Measurements from ENCODE around the gene MEGF6. TPM values are rescaled to one million over a fixed set of nuclear protein-coding genes. Genes with fewer than 3 reads are reported as not detected.

Gene MEGF6
- total RNA-seq, 2 donors from 2014 or later = 67.3 to 82.5 TPM

GRCh38 chr1:3544040-3544977 is 67.0 kb downstream of the MEGF6 start:
- no peaks in the 10 kb centered on the region for H3K9me3 ChIP-seq
- no peak for TF ChIP-seq POLR2AphosphoS5 (IDR thresholded peaks at IDR 0.05)
- intact Hi-C loops (cut with DNase I) = no loop called here
- no peaks in the 10 kb centered on the region for H3K36me3 ChIP-seq
- peaks cover 20% of the 10 kb centered on the region for H3K4me1 ChIP-seq (replicated peaks)
- H3K4me3 ChIP-seq = no peak overlapping the region
- no peaks in the 10 kb centered on the region for H3K27me3 ChIP-seq (replicated peaks; ENCODE audit: insufficient read depth)
- WGBS = 98% methylated on average over 25 of the region's 33 CpGs
- H3K27ac ChIP-seq = no peak overlapping the region
- DNase-seq (ENCODE audit: low spot score) = no peak

GRCh38 chr1:3543076-3544039 is 68.0 kb downstream of the MEGF6 start:
- Histone ChIP-seq H3K4me1 (replicated peaks) (peaks cover 20% of the 10 kb centered on the region), H3K36me3 (no peaks in the 10 kb centered on the region), H3K4me3 (no peak overlapping the region), H3K27ac (peak overlapping the region; percentile 52 to 57), H3K9me3 (no peaks in the 10 kb centered on the region), H3K27me3 (replicated peaks; ENCODE audit: insufficient read depth) (no peaks in the 10 kb centered on the region)
- intact Hi-C loops (cut with DNase I) = no loop called here
- WGBS = 60% methylated on average over 36 of the region's 49 CpGs
- no peak for TF ChIP-seq POLR2A (IDR thresholded peaks at IDR 0.05)
- TF ChIP-seq CTCF (IDR thresholded peaks at IDR 0.05) = no peak
- TF ChIP-seq POLR2AphosphoS5 (IDR thresholded peaks at IDR 0.05) = peak; percentile 22
- peak; percentile 39 for DNase-seq (ENCODE audit: low spot score)

- peaks cover 19% of the 10 kb centered on the region for H3K4me1 ChIP-seq (replicated peaks)
- no peak for DNase-seq (ENCODE audit: low spot score)
- H3K27ac ChIP-seq = peak overlapping the region; percentile 52 to 57
- TF ChIP-seq POLR2A (IDR thresholded peaks at IDR 0.05) (no peak), POLR2AphosphoS5 (IDR thresholded peaks at IDR 0.05) (no peak), CTCF (IDR thresholded peaks at IDR 0.05) (no peak)
- no peaks in the 10 kb centered on the region for H3K9me3 ChIP-seq
- intact Hi-C loops (cut with DNase I) = no loop called here
- H3K36me3 ChIP-seq = no peaks in the 10 kb centered on the region
- no peaks in the 10 kb centered on the region for H3K27me3 ChIP-seq (replicated peaks; ENCODE audit: insufficient read depth)
- H3K4me3 ChIP-seq = no peak overlapping the region
- WGBS = 69% methylated on average over 8 of the region's 9 CpGs
These were observed 68.6 kb downstream of the MEGF6 start for GRCh38 chr1:3542676-3543075.

GRCh38 chr1:3541936-3542335 is 69.4 kb downstream of the MEGF6 start:
- Histone ChIP-seq H3K4me3 (no peak overlapping the region), H3K9me3 (no peaks in the 10 kb centered on the region), H3K27ac (peak overlapping the region in 1 of 2 donors; percentile 52), H3K27me3 (replicated peaks; ENCODE audit: insufficient read depth) (no peaks in the 10 kb centered on the region), H3K36me3 (no peaks in the 10 kb centered on the region), H3K4me1 (replicated peaks) (peaks cover 11% of the 10 kb centered on the region)
- DNase-seq (ENCODE audit: low spot score) = no peak
- intact Hi-C loops (cut with DNase I) = no loop called here
- 79% methylated on average over 12 of the region's 18 CpGs for WGBS
- no peak for TF ChIP-seq POLR2AphosphoS5 (IDR thresholded peaks at IDR 0.05)
- no peak for TF ChIP-seq POLR2A (IDR thresholded peaks at IDR 0.05)
- no peak for TF ChIP-seq CTCF (IDR thresholded peaks at IDR 0.05)

GRCh38 chr1:3541465-3541864 is 69.8 kb downstream of the MEGF6 start:
- TF ChIP-seq POLR2AphosphoS5 (IDR thresholded peaks at IDR 0.05) (no peak), POLR2A (IDR thresholded peaks at IDR 0.05) (no peak), CTCF (IDR thresholded peaks at IDR 0.05) (no peak)
- Histone ChIP-seq H3K9me3 (no peaks in the 10 kb centered on the region), H3K27ac (no peak overlapping the region), H3K4me3 (no peak overlapping the region), H3K4me1 (replicated peaks) (peaks cover 9% of the 10 kb centered on the region), H3K36me3 (no peaks in the 10 kb centered on the region), H3K27me3 (replicated peaks; ENCODE audit: insufficient read depth) (no peaks in the 10 kb centered on the region)
- WGBS = 94% methylated on average over 12 of the region's 16 CpGs
- intact Hi-C loops (cut with DNase I) = no loop called here
- no peak for DNase-seq (ENCODE audit: low spot score)
